Measurements from ENCODE around the gene RASGRP3.

DNA sequence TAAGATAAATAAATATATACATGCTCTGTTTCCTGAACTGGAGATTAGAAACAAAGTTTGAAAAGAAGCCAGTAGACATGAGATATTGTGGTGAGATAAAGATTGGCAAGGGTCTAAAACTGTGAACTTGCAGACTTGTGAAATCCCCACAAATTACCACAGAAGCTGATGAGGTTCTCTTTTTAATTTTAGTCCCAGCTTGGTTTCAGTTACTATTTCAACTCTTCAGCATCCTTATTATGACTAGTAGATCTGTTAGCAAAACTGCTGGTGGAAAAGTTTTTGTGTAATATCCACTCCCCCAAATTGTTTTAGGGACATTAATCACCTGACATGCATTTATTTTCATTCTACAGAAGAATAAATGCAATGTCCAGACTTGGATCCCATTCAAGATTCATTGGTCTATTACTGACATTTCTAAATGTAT is 20.8 kb downstream of the RASGRP3 start:
- no peak for TF ChIP-seq EZH2 (IDR thresholded peaks at IDR 0.05; ENCODE audit: low read depth)
- TF ChIP-seq, protein P1, sequence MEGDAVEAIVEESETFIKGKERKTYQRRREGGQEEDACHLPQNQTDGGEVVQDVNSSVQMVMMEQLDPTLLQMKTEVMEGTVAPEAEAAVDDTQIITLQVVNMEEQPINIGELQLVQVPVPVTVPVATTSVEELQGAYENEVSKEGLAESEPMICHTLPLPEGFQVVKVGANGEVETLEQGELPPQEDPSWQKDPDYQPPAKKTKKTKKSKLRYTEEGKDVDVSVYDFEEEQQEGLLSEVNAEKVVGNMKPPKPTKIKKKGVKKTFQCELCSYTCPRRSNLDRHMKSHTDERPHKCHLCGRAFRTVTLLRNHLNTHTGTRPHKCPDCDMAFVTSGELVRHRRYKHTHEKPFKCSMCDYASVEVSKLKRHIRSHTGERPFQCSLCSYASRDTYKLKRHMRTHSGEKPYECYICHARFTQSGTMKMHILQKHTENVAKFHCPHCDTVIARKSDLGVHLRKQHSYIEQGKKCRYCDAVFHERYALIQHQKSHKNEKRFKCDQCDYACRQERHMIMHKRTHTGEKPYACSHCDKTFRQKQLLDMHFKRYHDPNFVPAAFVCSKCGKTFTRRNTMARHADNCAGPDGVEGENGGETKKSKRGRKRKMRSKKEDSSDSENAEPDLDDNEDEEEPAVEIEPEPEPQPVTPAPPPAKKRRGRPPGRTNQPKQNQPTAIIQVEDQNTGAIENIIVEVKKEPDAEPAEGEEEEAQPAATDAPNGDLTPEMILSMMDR (conservative IDR thresholded peaks at IDR 0.05) = no peak

All from PC-9 (cell line).